Nucleus accumbens (tissue), 56 donors: ENCODE data around the gene CHIT1.

ENCODE experiments used
- DNase-seq, 56 donors: peaks; one replicate each; lab custom pipeline; 2025; lab: John Stamatoyannopoulos, UW

Gene CHIT1

DNA sequence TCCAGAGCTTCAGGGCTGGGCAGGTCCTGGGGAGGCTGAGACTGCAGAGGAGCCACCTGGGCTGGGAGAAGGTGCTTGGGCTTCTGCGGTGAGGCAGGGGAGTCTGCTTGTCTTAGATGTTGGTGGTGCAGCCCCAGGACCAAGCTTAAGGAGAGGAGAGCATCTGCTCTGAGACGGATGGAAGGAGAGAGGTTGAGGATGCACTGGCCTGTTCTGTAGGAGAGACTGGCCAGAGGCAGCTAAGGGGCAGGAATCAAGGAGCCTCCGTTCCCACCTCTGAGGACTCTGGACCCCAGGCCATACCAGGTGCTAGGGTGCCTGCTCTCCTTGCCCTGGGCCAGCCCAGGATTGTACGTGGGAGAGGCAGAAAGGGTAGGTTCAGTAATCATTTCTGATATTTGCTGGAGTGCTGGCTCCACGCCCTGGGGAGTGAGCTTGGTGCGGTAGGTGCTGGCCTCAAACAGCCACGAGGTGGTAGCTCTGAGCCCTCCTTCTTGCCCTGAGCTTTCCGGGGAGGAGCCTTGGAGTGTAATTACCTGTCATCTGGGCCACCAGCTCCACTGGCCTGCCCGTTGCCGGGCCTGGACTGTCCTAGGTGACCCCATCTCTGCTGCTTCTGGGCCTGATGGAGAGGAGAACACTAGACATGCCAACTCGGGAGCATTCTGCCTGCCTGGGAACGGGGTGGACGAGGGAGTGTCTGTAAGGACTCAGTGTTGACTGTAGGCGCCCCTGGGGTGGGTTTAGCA is 63.1 kb downstream of the CHIT1 start:
- DNase-seq: peak in 5 of 56 donors; percentile 23 to 41 (median 32)
